PC-3 (cell line): ENCODE results near the gene B4GALNT4.

Experiments
- EZH2 ChIP-seq: fragments of 300-600 bp; sonication (generic); IDR thresholded peaks from one replicate; pipeline ENCODE4 v1.6.1; 2017; ENCODE audit warnings: antibody characterized with exemption, mild to moderate bottlenecking, low read length; ENCODE audit not compliant: unreplicated experiment
- TF ChIP-seq, protein P1 (sequence below): fragments of 300-600 bp; sonication (generic); conservative IDR thresholded peaks from 2 replicates; pipeline ENCODE4 v1.5.1; 2017; ENCODE audit warnings: antibody characterized with exemption, low read depth, mild to moderate bottlenecking, low read length

GRCh38 chr11:409600-410483 is 40.5 kb downstream of the B4GALNT4 start:
- TF ChIP-seq EZH2: no peak
- TF ChIP-seq, protein P1, sequence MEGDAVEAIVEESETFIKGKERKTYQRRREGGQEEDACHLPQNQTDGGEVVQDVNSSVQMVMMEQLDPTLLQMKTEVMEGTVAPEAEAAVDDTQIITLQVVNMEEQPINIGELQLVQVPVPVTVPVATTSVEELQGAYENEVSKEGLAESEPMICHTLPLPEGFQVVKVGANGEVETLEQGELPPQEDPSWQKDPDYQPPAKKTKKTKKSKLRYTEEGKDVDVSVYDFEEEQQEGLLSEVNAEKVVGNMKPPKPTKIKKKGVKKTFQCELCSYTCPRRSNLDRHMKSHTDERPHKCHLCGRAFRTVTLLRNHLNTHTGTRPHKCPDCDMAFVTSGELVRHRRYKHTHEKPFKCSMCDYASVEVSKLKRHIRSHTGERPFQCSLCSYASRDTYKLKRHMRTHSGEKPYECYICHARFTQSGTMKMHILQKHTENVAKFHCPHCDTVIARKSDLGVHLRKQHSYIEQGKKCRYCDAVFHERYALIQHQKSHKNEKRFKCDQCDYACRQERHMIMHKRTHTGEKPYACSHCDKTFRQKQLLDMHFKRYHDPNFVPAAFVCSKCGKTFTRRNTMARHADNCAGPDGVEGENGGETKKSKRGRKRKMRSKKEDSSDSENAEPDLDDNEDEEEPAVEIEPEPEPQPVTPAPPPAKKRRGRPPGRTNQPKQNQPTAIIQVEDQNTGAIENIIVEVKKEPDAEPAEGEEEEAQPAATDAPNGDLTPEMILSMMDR: no peak
